Measurements from ENCODE around the gene SPESP1. TPM values are rescaled to one million over a fixed set of nuclear protein-coding genes. Genes with fewer than 3 reads are reported as not detected.
A peak's percentile ranks its signal among the peaks of the same experiment; 100 is the strongest.

The SPESP1 gene
- total and polyA plus RNA-seq, 9 of the 15 experiments (the other 6 are each of a cell fraction or from before 2014, with no cell fraction given): not detected

DNA sequence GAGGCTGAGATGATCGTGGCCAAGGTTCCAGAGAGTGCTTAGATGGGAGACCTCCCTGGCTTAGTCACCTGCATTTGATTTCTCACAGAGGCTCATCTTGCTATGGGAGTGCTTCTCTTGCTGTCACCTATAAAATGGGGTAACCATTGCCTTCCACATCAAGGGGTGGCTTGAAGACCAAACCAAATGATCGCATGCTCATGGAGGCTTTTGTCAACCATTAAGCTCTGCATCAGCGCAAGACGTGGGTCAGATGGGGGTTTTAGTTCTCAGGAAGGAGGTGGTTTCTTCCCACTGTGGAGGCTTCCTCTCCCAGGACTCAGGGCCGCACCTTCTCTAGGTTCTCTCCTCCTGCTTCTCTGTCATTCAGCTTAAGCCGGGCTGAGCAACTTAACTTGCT lies 56.8 kb downstream of the SPESP1 start (continued):
- TF ChIP-seq ZNF668 (CRISPR knock-in tag; IDR thresholded peaks at IDR 0.05): 0 out of 2 replicates have a peak, but pooled peaks have one; percentile 66
- TF ChIP-seq, protein P1, sequence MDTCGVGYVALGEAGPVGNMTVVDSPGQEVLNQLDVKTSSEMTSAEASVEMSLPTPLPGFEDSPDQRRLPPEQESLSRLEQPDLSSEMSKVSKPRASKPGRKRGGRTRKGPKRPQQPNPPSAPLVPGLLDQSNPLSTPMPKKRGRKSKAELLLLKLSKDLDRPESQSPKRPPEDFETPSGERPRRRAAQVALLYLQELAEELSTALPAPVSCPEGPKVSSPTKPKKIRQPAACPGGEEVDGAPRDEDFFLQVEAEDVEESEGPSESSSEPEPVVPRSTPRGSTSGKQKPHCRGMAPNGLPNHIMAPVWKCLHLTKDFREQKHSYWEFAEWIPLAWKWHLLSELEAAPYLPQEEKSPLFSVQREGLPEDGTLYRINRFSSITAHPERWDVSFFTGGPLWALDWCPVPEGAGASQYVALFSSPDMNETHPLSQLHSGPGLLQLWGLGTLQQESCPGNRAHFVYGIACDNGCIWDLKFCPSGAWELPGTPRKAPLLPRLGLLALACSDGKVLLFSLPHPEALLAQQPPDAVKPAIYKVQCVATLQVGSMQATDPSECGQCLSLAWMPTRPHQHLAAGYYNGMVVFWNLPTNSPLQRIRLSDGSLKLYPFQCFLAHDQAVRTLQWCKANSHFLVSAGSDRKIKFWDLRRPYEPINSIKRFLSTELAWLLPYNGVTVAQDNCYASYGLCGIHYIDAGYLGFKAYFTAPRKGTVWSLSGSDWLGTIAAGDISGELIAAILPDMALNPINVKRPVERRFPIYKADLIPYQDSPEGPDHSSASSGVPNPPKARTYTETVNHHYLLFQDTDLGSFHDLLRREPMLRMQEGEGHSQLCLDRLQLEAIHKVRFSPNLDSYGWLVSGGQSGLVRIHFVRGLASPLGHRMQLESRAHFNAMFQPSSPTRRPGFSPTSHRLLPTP (IDR thresholded peaks at IDR 0.05; ENCODE audit: borderline replicate concordance, extremely low read depth, insufficient read length): no peak
- no peak for TF ChIP-seq SIN3A (IDR thresholded peaks at IDR 0.05; ENCODE audit: borderline replicate concordance in 2 of 2, control insufficient read depth in 1 of 2, low read depth in 2 of 2, low read length in 2 of 2)
- TF ChIP-seq ATF1 (CRISPR knock-in tag; IDR thresholded peaks at IDR 0.05): no peak
- no peak for TF ChIP-seq ATF1 (tag; IDR thresholded peaks at IDR 0.05)
- TF ChIP-seq SMARCE1 (IDR thresholded peaks at IDR 0.05): no peak

DNA sequence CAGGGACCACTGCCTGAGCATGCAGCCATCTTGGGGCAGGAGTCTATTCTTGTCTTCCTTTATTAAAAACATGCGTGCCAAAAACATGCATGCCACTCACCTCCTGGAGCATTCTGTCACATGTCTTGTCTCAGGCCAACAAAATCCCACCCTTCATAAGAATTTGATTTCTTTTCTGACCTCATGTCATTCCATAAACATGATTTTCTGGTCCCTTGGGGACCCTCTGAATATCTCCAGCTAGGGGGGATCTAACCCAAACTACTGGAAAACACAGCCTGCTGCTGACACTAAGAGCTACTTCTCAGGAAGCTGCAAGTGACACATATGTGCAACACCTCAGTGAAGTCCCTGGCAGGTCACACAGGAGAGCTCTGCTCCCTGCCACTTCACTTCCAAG lies 57.4 kb downstream of the SPESP1 start:
- H3K79me2 ChIP-seq (ENCODE audit: control insufficient read depth, insufficient read depth, low read length): no peaks in the 10 kb centered on the region
- no peak overlapping the region for H3K27ac ChIP-seq (ENCODE audit: extremely low read depth, low read depth, low read length)
- no peaks in the 10 kb centered on the region for H3K27me3 ChIP-seq (ENCODE audit: control insufficient read depth in 2 of 2, insufficient read depth in 2 of 2, low read length in 2 of 2)
- ChIA-PET POLR2A (interaction anchor here (1.3 kb wide), 1 partner anchor 12 kb away, joined by 3 read pairs; no protein-coding TSS in a partner anchor), CTCF (ENCODE audit: low intra/inter-chr PET ratio) (no interaction called here)
- intact Hi-C loops (cut with micrococcal nuclease): no loop called here
- no peaks in the 10 kb centered on the region for H3K36me3 ChIP-seq (ENCODE audit: control insufficient read depth, insufficient read depth, low read length)
- WGBS (ENCODE audit: insufficient coverage, low coverage, missing lambda C conversion rate): 60% methylated on average over 1 of the region's 1 CpG
- H4K20me1 ChIP-seq (replicated peaks; ENCODE audit: control insufficient read depth, insufficient read depth, low read length): peaks cover 6% of the 10 kb centered on the region; the same call in 1 of the 2 replicates
- H3K4me3 ChIP-seq: no peak overlapping the region
- DNase-seq (ENCODE audit: extremely low read depth in 1 of 4, low spot score in 3 of 4) (no peak), ATAC-seq (no peak), FAIRE-seq (no peak)
- in situ Hi-C loops (cut with MboI): no loop called here
- no peaks in the 10 kb centered on the region for H3K9me3 ChIP-seq (replicated peaks; ENCODE audit: control insufficient read depth, insufficient read depth, low read depth, low read length)
- no peaks in the 10 kb centered on the region for H3K9me1 ChIP-seq (ENCODE audit: control insufficient read depth, insufficient read depth, low read length)
- peaks cover 43 to 61% of the 10 kb centered on the region in 2 experiments for H3K4me1 ChIP-seq (replicated peaks in 1 of 2; ENCODE audit: control insufficient read depth in 2 of 2, insufficient read depth in 2 of 2, low read length in 2 of 2)
- no peak overlapping the region for H3K9ac ChIP-seq (ENCODE audit: insufficient read depth in 1 of 2, low read depth in 2 of 2, low read length in 2 of 2)
- H3K4me2 ChIP-seq (ENCODE audit: insufficient read depth, low read length): no peak overlapping the region
- no peak overlapping the region for H2AFZ ChIP-seq (ENCODE audit: low read depth, low read length)
- BruUV-seq (replicated peaks): no TSS peak
- no peak for TF ChIP-seq FOS (IDR thresholded peaks at IDR 0.05; ENCODE audit: extremely low read depth, insufficient read length)
- no peak for TF ChIP-seq POLR2H (tag; IDR thresholded peaks at IDR 0.05; ENCODE audit: low read depth)
- TF ChIP-seq PTRF (tag; IDR thresholded peaks at IDR 0.05): no peak
- TF ChIP-seq PTTG1 (tag; IDR thresholded peaks at IDR 0.05; ENCODE audit: low read depth): no peak

All from K562 (cell line).